Heart left ventricle (tissue), 13 donors: ENCODE measurements around the gene TMEM259.

Experiments used
- CTCF ChIP-seq, 12 donors: fragments of 200-600 bp; sonication (generic) in 4 of 12; IDR thresholded peaks; one replicate each; pipeline versions ENCODE4 v1.5.0 to v1.8.0; 2018 to 2022; ENCODE audit warnings: antibody characterized with exemption in 12 of 12, mild to moderate bottlenecking in 5 of 12
- POLR2A ChIP-seq, 2 donors: fragments of 450-650 bp; IDR thresholded peaks; one replicate each; pipeline ENCODE4 v1.6.1; 2017; ENCODE audit warnings: antibody characterized with exemption in 2 of 2, mild to moderate bottlenecking in 2 of 2, moderate library complexity in 2 of 2
- donor health status: ischemic (EF 13 %, LVEDD 7.1; RV severe dilation, severe dysfunction).
- donor health status: DM: no; HTN: yes; CAD: no.
- donor health status: DM: no; HTN: no; CAD: no.
- donor health status: ischemic (EF 25% LVEDD 6.9; RV normal size, moderate dysfunction).
- donor health status: ischemic (EF 25% LVEDD 5.7; RV mildly dilated, moderate dysfunction).
- donor health status: ischemic (EF 35%, LVEDD 5.7; RV mildly dilated, moderate dysfunction).
- donor health status: nonischemic (EF 11% LVEDD 7.7; RV severe dilation, severe dysfunction).
- donor health status: DM: yes; HTN: yes; CAD: no.
- donor health status: PGD.
- donor health status: ischemic (EF 29% LVEDD 5.4; RV normal size, mild dysfunction).
- donor health status: nonischemic (EF 23%, LVEDD 6.1; RV moderate dilation, normal function).

- peak in 1 of 12 donors; percentile 17 for TF ChIP-seq CTCF (IDR thresholded peaks at IDR 0.05)
- no peak for TF ChIP-seq POLR2A (IDR thresholded peaks at IDR 0.05)
These were observed 36.4 kb upstream of the TMEM259 start for GRCh38 chr19:1057176-1057855.
